ENCODE results near the gene ARPIN. TPM values are rescaled to one million over a fixed set of nuclear protein-coding genes. Genes with fewer than 3 reads are reported as not detected.
"Not testable (repeated sequence)": the region's sequence is repeated elsewhere in the genome, so short reads cannot be mapped to it uniquely, and the experiment has no call there.

Gene ARPIN
- total and polyA plus RNA-seq, 10 of the 15 experiments (the other 5 are each of a cell fraction or from before 2014, with no cell fraction given), result 0.02 to 0.04 TPM; not detected in 8

GRCh38 chr15:89870006-89870405, 42.7 kb downstream of the ARPIN start:
- ATAC-seq, result no peak
- Histone ChIP-seq H4K20me1 (ENCODE audit: control insufficient read depth, insufficient read depth) (no peaks in the 10 kb centered on the region), H3K9ac (ENCODE audit: control insufficient read depth, insufficient read depth, low read length) (no peak overlapping the region), H3K9me3 (replicated peaks; ENCODE audit: control insufficient read depth, insufficient read depth, low read length) (no peaks in the 10 kb centered on the region), H3K36me3 (ENCODE audit: control insufficient read depth in 2 of 2, insufficient read depth in 2 of 2, low read length in 1 of 2) (peaks cover 1 to 8% of the 10 kb centered on the region in 2 experiments; a peak in 2 of 4 replicates), H3K4me2 (ENCODE audit: control insufficient read depth, insufficient read depth) (no peak overlapping the region), H3K27me3 (replicated peaks in 1 of 2; ENCODE audit: control insufficient read depth in 2 of 2, insufficient read depth in 2 of 2, low read length in 1 of 2) (no peaks in the 10 kb centered on the region), H3K4me1 (ENCODE audit: control insufficient read depth, insufficient read depth, low read length) (no peaks in the 10 kb centered on the region), H2AFZ (ENCODE audit: control insufficient read depth, low read depth, low read length) (no peak overlapping the region), H3K27ac (ENCODE audit: control insufficient read depth, insufficient read depth) (no peak overlapping the region), H3K4me3 (no peak overlapping the region), H3K79me2 (ENCODE audit: control insufficient read depth, insufficient read depth, low read length) (no peaks in the 10 kb centered on the region)
- ChIA-PET CTCF (interaction anchor here (1.0 kb wide), 1 partner anchor 109 kb away, joined by 3 read pairs; no protein-coding TSS in a partner anchor), RAD21 (ENCODE audit: unreplicated experiment) (no interaction called here), SMC1A (ENCODE audit: uncharacterized antibody, unreplicated experiment) (no interaction called here), POLR2A (no interaction called here)
- intact Hi-C loops (cut with micrococcal nuclease; ENCODE audit: unreplicated experiment) (no loop called here), in situ Hi-C loops (cut with MboI) (no loop called here)
- BruUV-seq (replicated peaks), result no TSS peak
- no peak for FAIRE-seq
- WGBS (ENCODE audit: insufficient coverage, insufficient replicate concordance, low lambda C conversion rate, missing lambda C conversion rate), result 86% methylated on average over 5 of the region's 5 CpGs
- no peak for TF ChIP-seq SIX5 (IDR thresholded peaks at IDR 0.05; ENCODE audit: low read depth, low read length, severe bottlenecking)
- no peak for TF ChIP-seq EZH2 (IDR thresholded peaks at IDR 0.05; ENCODE audit: borderline replicate concordance, control insufficient read depth, low read depth, low read length)
- no peak for TF ChIP-seq JUNB (IDR thresholded peaks at IDR 0.05)
- TF ChIP-seq RFX5 (IDR thresholded peaks at IDR 0.05; ENCODE audit: low read depth, low read length), result no peak
- TF ChIP-seq CHD1 (IDR thresholded peaks at IDR 0.05; ENCODE audit: low read depth, low read length), result no peak
- TF ChIP-seq RUNX3 (IDR thresholded peaks at IDR 0.05; ENCODE audit: low read length), result no peak
- TF ChIP-seq BMI1 (IDR thresholded peaks at IDR 0.05; ENCODE audit: borderline replicate concordance), result no peak
- no peak for TF ChIP-seq STAT3 (IDR thresholded peaks at IDR 0.05; ENCODE audit: low read depth, low read length)
- no peak for TF ChIP-seq USF2 (IDR thresholded peaks at IDR 0.05; ENCODE audit: borderline replicate concordance, low read depth, low read length)
- TF ChIP-seq FOXM1 (IDR thresholded peaks at IDR 0.05; ENCODE audit: low read depth, low read length), result no peak
- TF ChIP-seq ZSCAN29 (IDR thresholded peaks at IDR 0.05), result no peak
- TF ChIP-seq BRCA1 (IDR thresholded peaks at IDR 0.05; ENCODE audit: low read depth, low read length), result no peak
- TF ChIP-seq ZNF384 (IDR thresholded peaks at IDR 0.05; ENCODE audit: borderline replicate concordance, low read depth, low read length), result no peak
- TF ChIP-seq SIN3A (IDR thresholded peaks at IDR 0.05; ENCODE audit: low read depth, low read length), result no peak
- TF ChIP-seq GABPA (IDR thresholded peaks at IDR 0.05; ENCODE audit: low read depth), result no peak
- no peak for TF ChIP-seq LARP7 (IDR thresholded peaks at IDR 0.05)
- no peak for TF ChIP-seq CREB1 (IDR thresholded peaks at IDR 0.05; ENCODE audit: low read depth)
- no peak for DNase-seq (ENCODE audit: low read depth, low spot score)

- ATAC-seq; FAIRE-seq; H3K27me3 ChIP-seq (replicated peaks in 1 of 2; ENCODE audit: control insufficient read depth in 2 of 2, insufficient read depth in 2 of 2, low read length in 1 of 2); intact Hi-C loops (cut with micrococcal nuclease; ENCODE audit: unreplicated experiment); H3K4me2 ChIP-seq (ENCODE audit: control insufficient read depth, insufficient read depth); BruUV-seq (replicated peaks); in situ Hi-C loops (cut with MboI); H3K4me3 ChIP-seq; H3K9me3 ChIP-seq (replicated peaks; ENCODE audit: control insufficient read depth, insufficient read depth, low read length); H2AFZ ChIP-seq (ENCODE audit: control insufficient read depth, low read depth, low read length); SMC1A ChIA-PET (ENCODE audit: uncharacterized antibody, unreplicated experiment); RAD21 ChIA-PET (ENCODE audit: unreplicated experiment); H3K36me3 ChIP-seq (ENCODE audit: control insufficient read depth in 2 of 2, insufficient read depth in 2 of 2, low read length in 1 of 2); H3K4me1 ChIP-seq (ENCODE audit: control insufficient read depth, insufficient read depth, low read length); H3K27ac ChIP-seq (ENCODE audit: control insufficient read depth, insufficient read depth); POLR2A ChIA-PET; DNase-seq (ENCODE audit: low read depth, low spot score); H3K9ac ChIP-seq (ENCODE audit: control insufficient read depth, insufficient read depth, low read length); H3K79me2 ChIP-seq (ENCODE audit: control insufficient read depth, insufficient read depth, low read length); H4K20me1 ChIP-seq (ENCODE audit: control insufficient read depth, insufficient read depth): not testable (repeated sequence)
- CTCF ChIA-PET, result interaction anchor here (1.0 kb wide), 1 partner anchor 108 kb away, joined by 3 read pairs; no protein-coding TSS in a partner anchor
- 99% methylated on average over 9 of the region's 9 CpGs for WGBS (ENCODE audit: insufficient coverage, insufficient replicate concordance, low lambda C conversion rate, missing lambda C conversion rate)
These were observed 43.3 kb downstream of the ARPIN start for GRCh38 chr15:89869490-89869889.
